GM19043 (cell line): ENCODE data around the gene CLCA4.
"Not testable (repeated sequence)": the region's sequence is repeated elsewhere in the genome, so short reads cannot be mapped to it uniquely, and the experiment has no call there.

ENCODE experiments used
- ATAC-seq: cut with Tn5 transposase; IDR thresholded peaks from one replicate; pipeline ENCODE4 v1.9.1; 2021; ENCODE audit warnings: low read depth; ENCODE audit not compliant: unreplicated experiment

Gene CLCA4

DNA sequence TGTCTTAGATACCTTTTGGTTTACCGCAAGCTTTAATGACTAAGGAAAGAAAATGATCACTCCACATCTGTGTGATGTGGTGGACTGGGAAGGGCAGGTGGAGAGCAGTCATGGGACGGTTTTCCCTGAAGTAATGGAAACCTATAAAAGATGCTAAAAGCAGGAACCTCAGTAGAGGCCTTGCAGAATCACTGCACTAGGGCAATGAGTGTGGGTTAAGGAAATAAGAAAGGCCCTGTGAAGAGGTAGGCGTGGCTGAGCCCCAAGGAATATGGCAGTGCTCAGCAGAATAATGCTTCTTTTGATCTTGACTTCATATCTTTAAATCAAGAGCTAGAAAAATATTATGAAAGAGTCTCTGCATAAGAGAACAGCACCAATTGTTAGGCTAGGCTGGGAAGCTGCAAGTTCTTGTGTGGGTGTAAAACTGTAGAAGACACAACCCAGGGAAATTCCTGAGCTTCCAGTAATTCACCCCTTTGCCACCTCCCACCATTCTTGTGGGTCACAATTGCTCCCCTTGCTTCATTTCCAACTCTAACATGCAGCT, 49.9 kb downstream of the CLCA4 start:
- no peak for ATAC-seq

GRCh38 chr1:86606080-86606479, 59.2 kb downstream of the CLCA4 start:
- not testable (repeated sequence) for ATAC-seq

- no peak for ATAC-seq
These were observed 69.6 kb downstream of the CLCA4 start for GRCh38 chr1:86616433-86616832.

- ATAC-seq = peak; percentile 99
These were observed 70.0 kb downstream of the CLCA4 start for GRCh38 chr1:86616871-86617270.

GRCh38 chr1:86618358-86618757, 71.5 kb downstream of the CLCA4 start:
- ATAC-seq = no peak

DNA sequence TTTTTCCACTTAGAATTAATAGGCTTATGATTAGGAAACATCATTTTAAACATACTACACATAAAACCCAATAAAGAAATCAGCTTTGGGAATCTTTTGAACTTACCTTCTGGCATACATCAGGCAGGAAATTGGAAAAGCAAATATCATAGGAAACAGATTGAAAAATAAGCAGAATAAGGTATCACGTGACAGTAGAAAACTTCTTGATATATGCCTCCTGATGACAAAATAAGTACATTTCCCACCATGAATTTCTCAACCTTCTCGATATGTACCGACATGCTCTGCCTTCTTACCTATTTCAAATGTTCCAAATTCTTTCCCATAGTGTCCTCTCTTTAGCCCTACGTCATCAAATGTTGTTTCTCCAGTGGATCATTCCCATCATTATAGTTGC, 72.4 kb downstream of the CLCA4 start:
- no peak for ATAC-seq

DNA sequence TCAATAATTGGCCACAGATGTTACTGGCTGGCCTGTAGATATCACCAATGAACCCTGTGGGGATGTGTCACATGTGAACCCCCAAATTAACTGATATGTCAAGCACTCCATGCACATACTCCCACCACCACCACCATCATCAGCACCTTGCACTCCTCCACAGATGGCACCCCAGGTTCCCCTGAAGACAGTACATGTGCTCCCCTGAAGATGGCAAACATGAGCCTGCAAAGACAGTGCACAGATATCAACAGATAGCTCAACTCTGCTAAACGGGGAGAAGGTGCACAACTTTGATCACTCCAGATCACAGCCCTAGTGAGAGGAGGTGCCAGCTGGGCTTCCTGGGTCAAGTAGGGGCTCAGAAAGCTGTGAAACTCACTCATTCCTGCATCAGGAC, 74.4 kb downstream of the CLCA4 start:
- ATAC-seq = no peak
